Endodermal cell (in vitro differentiated cells): ENCODE data around the gene MLLT1. TPM values are rescaled to one million over a fixed set of nuclear protein-coding genes. Genes with fewer than 3 reads are reported as not detected.

Source experiments
- DNase-seq: peaks from one replicate; pipeline ENCODE4 v3.0.0-alpha.2; 2017
- H3K27ac ChIP-seq: 2 replicates; pipeline ENCODE4 v1.5.1; 2013; ENCODE audit warnings: mild to moderate bottlenecking, low read depth, low read length, moderate library complexity
- H3K27me3 ChIP-seq: 2 replicates; pipeline ENCODE4 v1.6.1; 2013; ENCODE audit warnings: mild to moderate bottlenecking, low read length, moderate library complexity; ENCODE audit not compliant: insufficient read depth, control insufficient read depth, poor library complexity, severe bottlenecking
- H3K36me3 ChIP-seq: 2 replicates; pipeline ENCODE4 v1.7.0; 2013; ENCODE audit warnings: mild to moderate bottlenecking, low read length, moderate library complexity; ENCODE audit not compliant: control insufficient read depth, insufficient read depth
- H3K4me1 ChIP-seq: one replicate; pipeline ENCODE4 v1.7.0; 2013; ENCODE audit warnings: low read length; ENCODE audit not compliant: control insufficient read depth, insufficient read depth
- H3K4me3 ChIP-seq: 2 replicates; pipeline ENCODE4 v1.5.1; 2013; ENCODE audit warnings: mild to moderate bottlenecking, low read length, moderate library complexity
- H3K9ac ChIP-seq: 2 replicates; pipeline ENCODE4 v1.6.1; 2013; ENCODE audit warnings: mild to moderate bottlenecking, low read length, moderate library complexity; ENCODE audit not compliant: poor library complexity, severe bottlenecking; ENCODE audit errors: extremely low read depth
- H3K9me3 ChIP-seq: 2 replicates; pipeline ENCODE4 v1.6.1; 2013; ENCODE audit warnings: mild to moderate bottlenecking, low read length, moderate library complexity; ENCODE audit not compliant: control insufficient read depth
- H3K27ac Mint-ChIP-seq: 2 replicates; pipeline ENCODE4 v1.8.0; 2020; ENCODE audit warnings: mixed read lengths
- H3K27me3 Mint-ChIP-seq: 2 replicates; pipeline ENCODE4 v1.8.0; 2021; ENCODE audit warnings: mild to moderate bottlenecking, mixed read lengths; ENCODE audit not compliant: insufficient read depth
- H3K36me3 Mint-ChIP-seq: 2 replicates; pipeline ENCODE4 v1.8.0; 2020; ENCODE audit warnings: low read depth, mixed read lengths
- H3K4me1 Mint-ChIP-seq: 2 replicates; pipeline ENCODE4 v1.8.0; 2020; ENCODE audit warnings: mixed read lengths
- H3K4me3 Mint-ChIP-seq: 2 replicates; pipeline ENCODE4 v1.8.0; 2020; ENCODE audit warnings: mild to moderate bottlenecking, moderate library complexity, mixed read lengths
- H3K9me3 Mint-ChIP-seq: 2 replicates; pipeline ENCODE4 v1.8.0; 2020; ENCODE audit warnings: mild to moderate bottlenecking, mixed read lengths
- WGBS, 2 experiments: methylation state at CpG; one replicate each; pipeline versions ENCODE4 v1.1.5 to v1.1.7; 2013; ENCODE audit warnings: missing lambda C conversion rate in 2 of 2, mixed read lengths in 1 of 2; ENCODE audit not compliant: insufficient coverage in 1 of 2, insufficient read length in 1 of 2; 5-methylcytosine and 5-hydroxymethylcytosine counted together
- total RNA-seq, 2 donors: library from RNA; stranded (reverse); fragmentation: NEBNext Ultra II Directional in 1 of 2; extraction: Animal tissue kit (Norgen Biotek cat#: 25700) in 1 of 2; gene quantifications; 2 replicates in 1 of 2; 3 replicates in 1 of 2; pipeline ENCODE4 v1.2.1, GENCODE V29; 2021
- TF ChIP-seq, protein P1 (sequence below): fragments of 200-600 bp; sonication (generic); conservative IDR thresholded peaks from 2 replicates; pipeline ENCODE4 v1.5.0; 2021; ENCODE audit warnings: antibody characterized with exemption, mild to moderate bottlenecking

The MLLT1 gene
- total RNA-seq, 2 donors from 2014 or later = 50.1 to 51.8 TPM

DNA sequence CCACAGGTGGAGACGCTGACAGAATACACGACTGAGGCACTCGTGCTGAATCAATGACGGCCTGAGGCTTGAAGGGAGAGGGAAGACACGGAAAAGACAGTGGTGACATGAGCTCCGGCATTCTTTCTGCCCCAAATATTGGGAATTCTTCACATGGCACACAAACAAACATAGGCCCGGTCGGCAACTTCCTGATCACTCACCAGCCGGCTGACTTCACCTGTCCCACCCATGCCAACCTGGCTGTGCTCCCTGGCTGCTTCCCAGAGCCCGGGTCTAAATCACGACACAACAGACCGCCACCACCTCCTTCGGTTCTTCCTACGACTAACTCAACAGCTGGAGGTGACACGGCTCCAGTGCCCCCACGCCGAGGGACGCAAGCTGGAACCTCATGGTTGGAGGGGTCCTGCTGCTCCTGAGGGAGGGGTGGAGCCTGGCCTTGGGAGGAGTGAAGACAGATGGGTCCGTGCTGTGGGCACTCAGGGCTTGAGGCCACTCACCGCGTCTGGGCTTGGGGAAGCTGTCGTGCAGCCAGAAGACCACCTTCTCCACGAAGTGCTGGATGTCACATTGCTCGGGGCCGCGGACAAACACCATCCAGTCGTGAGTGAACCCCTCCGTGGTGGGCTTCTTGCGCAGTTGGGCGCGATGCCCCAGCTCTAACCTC is 9.6 kb downstream of the MLLT1 start:
- no peak overlapping the region for H3K4me3 ChIP-seq
- WGBS, 2 experiments = 96 to 98% methylated on average over 18 to 31 of the region's 31 CpGs
- Mint-ChIP-seq H3K9me3 (no peaks in the 10 kb centered on the region), H3K27me3 (no peaks in the 10 kb centered on the region), H3K4me1 (peaks cover 39% of the 10 kb centered on the region), H3K27ac (peak overlapping the region; percentile 59), H3K4me3 (no peak overlapping the region), H3K36me3 (peaks cover 43% of the 10 kb centered on the region)
- peaks cover 36% of the 10 kb centered on the region for H3K36me3 ChIP-seq
- H3K9me3 ChIP-seq = no peaks in the 10 kb centered on the region
- H3K4me1 ChIP-seq = peaks cover 33% of the 10 kb centered on the region
- H3K9ac ChIP-seq = no peak overlapping the region
- TF ChIP-seq, protein P1, sequence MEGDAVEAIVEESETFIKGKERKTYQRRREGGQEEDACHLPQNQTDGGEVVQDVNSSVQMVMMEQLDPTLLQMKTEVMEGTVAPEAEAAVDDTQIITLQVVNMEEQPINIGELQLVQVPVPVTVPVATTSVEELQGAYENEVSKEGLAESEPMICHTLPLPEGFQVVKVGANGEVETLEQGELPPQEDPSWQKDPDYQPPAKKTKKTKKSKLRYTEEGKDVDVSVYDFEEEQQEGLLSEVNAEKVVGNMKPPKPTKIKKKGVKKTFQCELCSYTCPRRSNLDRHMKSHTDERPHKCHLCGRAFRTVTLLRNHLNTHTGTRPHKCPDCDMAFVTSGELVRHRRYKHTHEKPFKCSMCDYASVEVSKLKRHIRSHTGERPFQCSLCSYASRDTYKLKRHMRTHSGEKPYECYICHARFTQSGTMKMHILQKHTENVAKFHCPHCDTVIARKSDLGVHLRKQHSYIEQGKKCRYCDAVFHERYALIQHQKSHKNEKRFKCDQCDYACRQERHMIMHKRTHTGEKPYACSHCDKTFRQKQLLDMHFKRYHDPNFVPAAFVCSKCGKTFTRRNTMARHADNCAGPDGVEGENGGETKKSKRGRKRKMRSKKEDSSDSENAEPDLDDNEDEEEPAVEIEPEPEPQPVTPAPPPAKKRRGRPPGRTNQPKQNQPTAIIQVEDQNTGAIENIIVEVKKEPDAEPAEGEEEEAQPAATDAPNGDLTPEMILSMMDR = no peak
- no peak for DNase-seq
- H3K27ac ChIP-seq = no peak overlapping the region
- no peaks in the 10 kb centered on the region for H3K27me3 ChIP-seq

DNA sequence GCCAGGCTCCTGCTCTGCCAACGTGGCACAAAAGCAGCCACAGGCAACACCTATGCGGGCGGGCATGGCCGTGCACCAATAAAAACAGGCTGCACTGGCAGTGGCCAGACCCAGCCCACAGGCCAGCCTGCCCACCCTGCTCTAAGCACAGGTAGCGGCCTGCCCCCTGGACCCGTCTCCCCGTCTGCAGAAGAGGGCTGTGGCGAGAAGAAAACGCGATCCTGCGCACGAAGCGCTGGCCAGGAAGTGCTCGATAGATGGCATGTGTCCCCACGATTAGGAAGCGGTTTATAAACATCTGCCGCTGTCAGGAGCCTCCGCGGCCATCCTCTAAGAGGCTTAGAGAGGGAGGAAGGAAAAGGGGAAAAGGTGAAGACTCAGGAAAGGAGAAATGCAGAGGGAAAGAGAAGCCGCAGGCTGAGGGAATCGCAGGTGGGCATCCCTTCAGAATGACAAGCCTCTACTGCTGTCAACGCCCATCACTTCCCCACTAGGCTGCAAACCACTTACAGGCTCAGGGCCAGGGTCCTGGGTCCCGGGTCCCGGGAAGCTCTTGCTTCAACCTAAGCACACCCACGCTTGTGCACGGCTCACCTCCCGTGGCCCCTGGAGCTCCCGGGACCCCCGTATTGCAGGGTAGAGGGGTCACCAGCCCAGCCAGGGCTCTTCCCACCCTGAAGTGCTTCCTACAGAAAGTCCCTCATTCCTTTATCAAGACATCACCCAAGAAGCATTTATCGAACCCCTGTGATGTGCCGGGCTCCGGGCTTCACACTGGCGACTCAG is 10.5 kb downstream of the MLLT1 start:
- H3K27me3 ChIP-seq = no peaks in the 10 kb centered on the region
- Mint-ChIP-seq H3K9me3 (no peaks in the 10 kb centered on the region), H3K4me1 (peaks cover 30% of the 10 kb centered on the region), H3K36me3 (peaks cover 48% of the 10 kb centered on the region), H3K4me3 (no peak overlapping the region), H3K27ac (peak overlapping the region; percentile 55), H3K27me3 (no peaks in the 10 kb centered on the region)
- no peak overlapping the region for H3K27ac ChIP-seq
- DNase-seq = no peak
- H3K9ac ChIP-seq = no peak overlapping the region
- TF ChIP-seq, protein P1 = no peak
- H3K9me3 ChIP-seq = no peaks in the 10 kb centered on the region
- H3K36me3 ChIP-seq = peaks cover 45% of the 10 kb centered on the region
- WGBS, 2 experiments = 94 to 96% methylated on average over 19 to 33 of the region's 33 CpGs
- no peak overlapping the region for H3K4me3 ChIP-seq
- H3K4me1 ChIP-seq = peaks cover 24% of the 10 kb centered on the region

DNA sequence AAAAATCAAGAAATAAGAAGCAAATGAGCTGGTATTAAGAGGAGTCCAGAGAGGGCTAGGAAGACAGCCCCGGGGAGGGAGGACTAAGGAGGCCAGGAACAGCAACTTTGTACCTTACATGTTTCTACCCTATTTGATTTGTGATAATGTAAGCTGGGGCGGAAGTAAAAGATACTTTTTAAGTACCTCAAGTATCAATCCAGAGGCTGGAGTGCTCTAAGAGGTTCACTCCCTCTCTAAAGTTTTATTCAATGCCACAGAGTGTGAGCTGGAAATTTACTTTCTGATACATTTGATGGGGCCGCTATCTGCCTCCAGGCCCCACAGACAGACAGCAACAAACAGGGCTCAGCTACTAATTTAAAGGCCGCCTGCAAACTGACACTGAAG is 11.4 kb downstream of the MLLT1 start:
- H3K9me3 ChIP-seq = no peaks in the 10 kb centered on the region
- H3K27me3 ChIP-seq = no peaks in the 10 kb centered on the region
- peaks cover 49% of the 10 kb centered on the region for H3K36me3 ChIP-seq
- peaks cover 17% of the 10 kb centered on the region for H3K4me1 ChIP-seq
- H3K27me3 Mint-ChIP-seq = no peaks in the 10 kb centered on the region
- H3K36me3 Mint-ChIP-seq = peaks cover 53% of the 10 kb centered on the region
- no peak overlapping the region for H3K9ac ChIP-seq
- H3K27ac Mint-ChIP-seq = no peak overlapping the region
- no peak overlapping the region for H3K27ac ChIP-seq
- WGBS, 2 experiments = 86 to 100% methylated on average over 2 to 4 of the region's 4 CpGs
- no peak overlapping the region for H3K4me3 Mint-ChIP-seq
- TF ChIP-seq, protein P1 = no peak
- no peaks in the 10 kb centered on the region for H3K9me3 Mint-ChIP-seq
- DNase-seq = no peak
- H3K4me3 ChIP-seq = no peak overlapping the region
- peaks cover 21% of the 10 kb centered on the region for H3K4me1 Mint-ChIP-seq
